HEK293 (cell line): ENCODE results near the gene UBE2F.

Source experiments
- CTCF ChIA-PET: fragments of 350-600 bp; formaldehyde crosslinking; extraction: SDS; loops from one replicate; lab custom pipeline; 2021; ENCODE audit warnings: antibody characterized with exemption; lab: Yijun Ruan, JAX
- POLR2A ChIA-PET: fragments of 300-600 bp; formaldehyde crosslinking; extraction: SDS; loops from one replicate; lab custom pipeline; 2020; ENCODE audit warnings: antibody characterized with exemption, inconsistent platforms; lab: Yijun Ruan, JAX
- H3K27ac ChIP-seq: fragments of 200-500 bp; sonication (Bioruptor generic); 2 replicates; pipeline ENCODE4 v1.5.1; 2014; ENCODE audit warnings: low read depth, low read length, control low read depth, inconsistent platforms; ENCODE audit errors: extremely low read depth
- H3K36me3 ChIP-seq, 2 experiments: fragments of 200-500 bp in 1 of 2; sonication (Bioruptor generic) in 1 of 2; 1 replicate in 1 of 2; 2 replicates in 1 of 2; pipeline ENCODE4 v1.5.1; 2014 to 2017; ENCODE audit warnings: inconsistent platforms in 2 of 2, low read length in 2 of 2; ENCODE audit not compliant: control insufficient read depth in 2 of 2, insufficient read depth in 1 of 2
- H3K4me1 ChIP-seq: fragments of 200-500 bp; sonication (Bioruptor generic); 2 replicates; pipeline ENCODE4 v1.5.1; 2014; ENCODE audit warnings: mild to moderate bottlenecking, low read length, inconsistent platforms; ENCODE audit not compliant: control insufficient read depth, insufficient read depth
- H3K4me3 ChIP-seq: 2 replicates; pipeline ENCODE4 v1.5.1; 2011; ENCODE audit warnings: low read depth, mild to moderate bottlenecking, control low read depth, low read length, moderate library complexity
- H3K9me3 ChIP-seq: fragments of 200-500 bp; sonication (Bioruptor generic); 2 replicates; pipeline ENCODE4 v1.5.1; 2014; ENCODE audit warnings: low read depth, low read length, inconsistent platforms; ENCODE audit not compliant: control insufficient read depth, insufficient read depth
- KLF10 ChIP-seq: fragments of 450-650 bp; IDR thresholded peaks from 2 replicates; pipeline ENCODE4 v1.5.1; 2018; ENCODE audit warnings: missing biosample characterization, mild to moderate bottlenecking, missing genetic modification characterization
- MYNN ChIP-seq: fragments of 450-650 bp; formaldehyde crosslinking; IDR thresholded peaks from 2 replicates; pipeline ENCODE4 v1.5.1; 2016; ENCODE audit warnings: missing biosample characterization, missing genetic modification characterization, borderline replicate concordance
- ZBTB49 ChIP-seq: fragments of 450-650 bp; formaldehyde crosslinking; IDR thresholded peaks from 2 replicates; pipeline ENCODE4 v1.5.1; 2016; ENCODE audit warnings: missing biosample characterization, missing genetic modification characterization, low read depth
- ZFHX2 ChIP-seq: fragments of 450-650 bp; formaldehyde crosslinking; conservative IDR thresholded peaks from 2 replicates; pipeline ENCODE4 v1.5.1; 2016; ENCODE audit warnings: missing biosample characterization, missing genetic modification characterization
- ZNF114 ChIP-seq: fragments of 450-650 bp; formaldehyde crosslinking; IDR thresholded peaks from 2 replicates; pipeline ENCODE4 v1.5.0; 2017; ENCODE audit warnings: missing biosample characterization, missing genetic modification characterization
- ZNF394 ChIP-seq: fragments of 450-650 bp; formaldehyde crosslinking; IDR thresholded peaks from 2 replicates; pipeline ENCODE4 v1.5.1; 2016; ENCODE audit warnings: missing biosample characterization, missing genetic modification characterization, mild to moderate bottlenecking, moderate library complexity, borderline replicate concordance
- ZNF398 ChIP-seq: fragments of 450-650 bp; formaldehyde crosslinking; IDR thresholded peaks from 2 replicates; pipeline ENCODE4 v1.5.1; 2017; ENCODE audit warnings: missing biosample characterization, missing genetic modification characterization
- ZNF416 ChIP-seq: fragments of 450-650 bp; formaldehyde crosslinking; IDR thresholded peaks from 2 replicates; pipeline ENCODE4 v1.5.1; 2016; ENCODE audit warnings: missing biosample characterization, missing genetic modification characterization
- ZNF560 ChIP-seq: fragments of 450-650 bp; formaldehyde crosslinking; IDR thresholded peaks from 2 replicates; pipeline ENCODE4 v1.5.1; 2017; ENCODE audit warnings: missing biosample characterization, missing genetic modification characterization, borderline replicate concordance
- ZNF629 ChIP-seq: fragments of 450-650 bp; formaldehyde crosslinking; IDR thresholded peaks from 2 replicates; pipeline ENCODE4 v1.5.1; 2017; ENCODE audit warnings: missing biosample characterization, missing genetic modification characterization
- ZNF677 ChIP-seq: fragments of 450-650 bp; IDR thresholded peaks from 2 replicates; pipeline ENCODE4 v1.5.0; 2018; ENCODE audit warnings: missing biosample characterization, mild to moderate bottlenecking, missing genetic modification characterization, moderate library complexity
- ZNF785 ChIP-seq: fragments of 450-650 bp; formaldehyde crosslinking; IDR thresholded peaks from 2 replicates; pipeline ENCODE4 v1.5.1; 2016; ENCODE audit warnings: missing biosample characterization, missing genetic modification characterization
- ZNF830 ChIP-seq: fragments of 450-650 bp; IDR thresholded peaks from 2 replicates; pipeline ENCODE4 v1.5.0; 2018; ENCODE audit warnings: missing biosample characterization, missing genetic modification characterization, low read depth, mild to moderate bottlenecking, moderate library complexity
- ZNF843 ChIP-seq: fragments of 450-650 bp; formaldehyde crosslinking; IDR thresholded peaks from 2 replicates; pipeline ENCODE4 v1.5.1; 2016; ENCODE audit warnings: missing biosample characterization, missing genetic modification characterization
- ZSCAN16 ChIP-seq: fragments of 450-650 bp; formaldehyde crosslinking; IDR thresholded peaks from 2 replicates; pipeline ENCODE4 v1.5.1; 2016; ENCODE audit warnings: missing biosample characterization, missing genetic modification characterization
- ZXDB ChIP-seq: fragments of 450-650 bp; formaldehyde crosslinking; IDR thresholded peaks from 2 replicates; pipeline ENCODE4 v1.5.1; 2016; ENCODE audit warnings: missing biosample characterization, missing genetic modification characterization
- TF ChIP-seq, protein P1 (sequence below): IDR thresholded peaks from 2 replicates; pipeline ENCODE4 v1.6.1; 2011; ENCODE audit warnings: mild to moderate bottlenecking, low read depth, low read length, borderline replicate concordance

UBE2F gene

GRCh38 chr2:238020816-238021215, 54.0 kb downstream of the UBE2F start (continued):
- TF ChIP-seq ZBTB49 (tag by site-specific recombination) = no peak
- no peak for TF ChIP-seq ZNF416 (tag by site-specific recombination)
- no peak for TF ChIP-seq ZNF114 (tag by site-specific recombination)

- TF ChIP-seq ZNF398 (tag by site-specific recombination) (no peak), ZXDB (tag by site-specific recombination) (no peak), KLF10 (tag by site-specific recombination) (no peak), ZNF677 (tag by site-specific recombination) (no peak), ZBTB49 (tag by site-specific recombination) (no peak), ZNF843 (no peak), ZNF785 (no peak), ZSCAN16 (tag by site-specific recombination) (no peak), ZNF629 (tag by site-specific recombination) (no peak), ZFHX2 (tag by site-specific recombination) (no peak)
- TF ChIP-seq, protein P1, sequence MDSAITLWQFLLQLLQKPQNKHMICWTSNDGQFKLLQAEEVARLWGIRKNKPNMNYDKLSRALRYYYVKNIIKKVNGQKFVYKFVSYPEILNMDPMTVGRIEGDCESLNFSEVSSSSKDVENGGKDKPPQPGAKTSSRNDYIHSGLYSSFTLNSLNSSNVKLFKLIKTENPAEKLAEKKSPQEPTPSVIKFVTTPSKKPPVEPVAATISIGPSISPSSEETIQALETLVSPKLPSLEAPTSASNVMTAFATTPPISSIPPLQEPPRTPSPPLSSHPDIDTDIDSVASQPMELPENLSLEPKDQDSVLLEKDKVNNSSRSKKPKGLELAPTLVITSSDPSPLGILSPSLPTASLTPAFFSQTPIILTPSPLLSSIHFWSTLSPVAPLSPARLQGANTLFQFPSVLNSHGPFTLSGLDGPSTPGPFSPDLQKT = no peak
- TF ChIP-seq, all 188 proteins: peak for 0
- no peaks in the 10 kb centered on the region for H3K4me1 ChIP-seq
- H3K9me3 ChIP-seq = no peaks in the 10 kb centered on the region
- peaks cover 0 to 33% of the 10 kb centered on the region in 2 experiments; a peak in 2 of 3 replicates for H3K36me3 ChIP-seq
- POLR2A ChIA-PET = no interaction called here
- no peak overlapping the region for H3K27ac ChIP-seq
- no peak overlapping the region for H3K4me3 ChIP-seq
- CTCF ChIA-PET = no interaction called here
Observed at GRCh38 chr2:238021327-238021726, 54.5 kb downstream of the UBE2F start.

GRCh38 chr2:238022594-238023157, 55.9 kb downstream of the UBE2F start:
- Histone ChIP-seq H3K4me1 (no peaks in the 10 kb centered on the region), H3K9me3 (no peaks in the 10 kb centered on the region), H3K36me3 (peaks cover 0 to 31% of the 10 kb centered on the region in 2 experiments; a peak in 2 of 3 replicates), H3K27ac (no peak overlapping the region), H3K4me3 (no peak overlapping the region)
- TF ChIP-seq ZNF830 (tag by site-specific recombination) = no peak
- no peak for TF ChIP-seq ZNF394 (tag by site-specific recombination)
- no peak for TF ChIP-seq MYNN
- no peak for TF ChIP-seq ZNF560
- ChIA-PET POLR2A (no interaction called here), CTCF (no interaction called here)
